ENCODE measurements around the gene OTOS. TPM values are rescaled to one million over a fixed set of nuclear protein-coding genes. Genes with fewer than 3 reads are reported as not detected.

Gene OTOS
- total RNA-seq, 2 experiments from 2014 or later = not detected

GRCh38 chr2:240157147-240157470 lies 16.7 kb upstream of the OTOS start:
- CTCF ChIA-PET = interaction anchor here (1.2 kb wide), 1 partner anchor 13 kb away, joined by 3 read pairs; no protein-coding TSS in a partner anchor
- no peaks in the 10 kb centered on the region for H3K36me3 Mint-ChIP-seq (ENCODE audit: low read depth)

GRCh38 chr2:240156435-240157146 lies 16.1 kb upstream of the OTOS start:
- DNase-seq (no peak), ATAC-seq (no peak)
- no peaks in the 10 kb centered on the region for H3K4me1 Mint-ChIP-seq (ENCODE audit: low read depth)
- intact Hi-C loops (cut with micrococcal nuclease) = no loop called here
- peaks cover 7% of the 10 kb centered on the region for H3K27me3 Mint-ChIP-seq
- H3K36me3 Mint-ChIP-seq (ENCODE audit: low read depth) = no peaks in the 10 kb centered on the region
- no peak for TF ChIP-seq CTCF (IDR thresholded peaks at IDR 0.05)
- ChIA-PET POLR2A (no interaction called here), CTCF (interaction anchor here (1.2 kb wide), 1 partner anchor 12 kb away, joined by 3 read pairs; no protein-coding TSS in a partner anchor)
- no peak overlapping the region for H3K27ac Mint-ChIP-seq
- H3K4me3 Mint-ChIP-seq = no peak overlapping the region
- no peaks in the 10 kb centered on the region for H3K9me3 Mint-ChIP-seq

More at GRCh38 chr2:240157147-240157470, 16.7 kb upstream of the OTOS start:
- Mint-ChIP-seq H3K4me1 (ENCODE audit: low read depth) (no peaks in the 10 kb centered on the region), H3K27me3 (peaks cover 3% of the 10 kb centered on the region), H3K27ac (no peak overlapping the region), H3K4me3 (no peak overlapping the region), H3K9me3 (no peaks in the 10 kb centered on the region)
- TF ChIP-seq CTCF (IDR thresholded peaks at IDR 0.05) = no peak
- DNase-seq (no peak), ATAC-seq (no peak)
- intact Hi-C loops (cut with micrococcal nuclease) = no loop called here
- POLR2A ChIA-PET = no interaction called here

- Mint-ChIP-seq H3K4me1 (ENCODE audit: low read depth) (no peaks in the 10 kb centered on the region), H3K27me3 (peaks cover 8% of the 10 kb centered on the region), H3K4me3 (no peak overlapping the region), H3K9me3 (no peaks in the 10 kb centered on the region), H3K36me3 (ENCODE audit: low read depth) (no peaks in the 10 kb centered on the region), H3K27ac (no peak overlapping the region)
- intact Hi-C loops (cut with micrococcal nuclease) = no loop called here
- no peak for TF ChIP-seq CTCF (IDR thresholded peaks at IDR 0.05)
- DNase-seq (no peak), ATAC-seq (no peak)
- ChIA-PET CTCF (no interaction called here), POLR2A (no interaction called here)
Observed at GRCh38 chr2:240155745-240156390, 15.4 kb upstream of the OTOS start.

- DNase-seq (no peak), ATAC-seq (no peak)
- intact Hi-C loops (cut with micrococcal nuclease) = no loop called here
- TF ChIP-seq CTCF (IDR thresholded peaks at IDR 0.05) = no peak
- Mint-ChIP-seq H3K9me3 (no peaks in the 10 kb centered on the region), H3K27me3 (peaks cover 9% of the 10 kb centered on the region), H3K4me3 (no peak overlapping the region), H3K27ac (no peak overlapping the region), H3K4me1 (ENCODE audit: low read depth) (no peaks in the 10 kb centered on the region), H3K36me3 (ENCODE audit: low read depth) (no peaks in the 10 kb centered on the region)
- ChIA-PET POLR2A (no interaction called here), CTCF (no interaction called here)
Observed at GRCh38 chr2:240155048-240155744, 14.7 kb upstream of the OTOS start.

GRCh38 chr2:240154606-240155005 lies 14.1 kb upstream of the OTOS start:
- no peaks in the 10 kb centered on the region for H3K4me1 Mint-ChIP-seq (ENCODE audit: low read depth)

More at GRCh38 chr2:240154606-240155005, 14.1 kb upstream of the OTOS start:
- DNase-seq = no peak
- ChIA-PET CTCF (interaction anchor here (1.2 kb wide), 1 partner anchor 93 kb away, joined by 3 read pairs; no protein-coding TSS in a partner anchor), POLR2A (no interaction called here)
- no peak overlapping the region for H3K27ac Mint-ChIP-seq
- no peaks in the 10 kb centered on the region for H3K9me3 Mint-ChIP-seq
- intact Hi-C loops (cut with micrococcal nuclease) = no loop called here
- no peak for TF ChIP-seq CTCF (IDR thresholded peaks at IDR 0.05)
- peaks cover 11% of the 10 kb centered on the region for H3K27me3 Mint-ChIP-seq
- no peaks in the 10 kb centered on the region for H3K36me3 Mint-ChIP-seq (ENCODE audit: low read depth)
- ATAC-seq = no peak
- H3K4me3 Mint-ChIP-seq = no peak overlapping the region
